Right lobe of liver (tissue), 6 donors: ENCODE measurements around the gene ATAD2B. TPM values are rescaled to one million over a fixed set of nuclear protein-coding genes. Genes with fewer than 3 reads are reported as not detected.

Experiments used
- ATAC-seq, 4 donors: fragments of 200-7000 bp; cut with Tn5 transposase; one replicate each; pipeline ENCODE4 v1.9.1; 2020; ENCODE audit warnings: mild to moderate bottlenecking in 4 of 4, moderate library complexity in 4 of 4
- DNase-seq, 3 donors: peaks; one replicate each; pipeline ENCODE4 v3.0.0-alpha.2; 2020
- H3K27ac ChIP-seq, 3 donors: fragments of 200-600 bp; one replicate each; pipeline ENCODE4 v1.8.0; 2022
- H3K27me3 ChIP-seq, 2 donors: fragments of 200-600 bp; one replicate each; pipeline ENCODE4 v1.8.0; 2022
- H3K36me3 ChIP-seq, 4 donors: fragments of 200-600 bp; sonication (generic) in 1 of 4; one replicate each; pipeline versions ENCODE4 v1.5.1 to v1.8.0; 2017 to 2022; ENCODE audit warnings: control low read depth in 1 of 4
- H3K4me1 ChIP-seq, 4 donors: fragments of 200-600 bp; sonication (generic) in 1 of 4; one replicate each; pipeline versions ENCODE4 v1.5.1 to v1.8.0; 2017 to 2022; ENCODE audit warnings: control low read depth in 1 of 4
- H3K4me3 ChIP-seq, 3 donors: fragments of 200-600 bp; one replicate each; pipeline ENCODE4 v1.8.0; 2022
- H3K9me3 ChIP-seq, 4 donors: fragments of 200-600 bp; sonication (generic) in 1 of 4; one replicate each; pipeline versions ENCODE4 v1.5.1 to v1.8.0; 2017 to 2022; ENCODE audit warnings: control low read depth in 1 of 4
- POLR2A ChIP-seq: fragments of 450-650 bp; IDR thresholded peaks from one replicate; pipeline ENCODE4 v1.6.1; 2017; ENCODE audit warnings: antibody characterized with exemption, mild to moderate bottlenecking
- WGBS: methylation state at CpG from one replicate; pipeline ENCODE4 v1.1.6; 2018; ENCODE audit warnings: low coverage, low lambda C conversion rate; ENCODE audit not compliant: insufficient coverage; ENCODE audit errors: missing lambda C conversion rate; 5-methylcytosine and 5-hydroxymethylcytosine counted together
- intact Hi-C, 2 donors: fragments of 100-400 bp; cut with DNase I; formaldehyde crosslinking; loops; one replicate each; pipeline versions ENCODE4 v1.11.2 to v1.14.1; 2022
- total RNA-seq, 6 experiments: library from RNA; depleted of rRNA in 2 of 6; stranded (reverse); fragments of >200 nt in 2 of 6; fragmentation: NEBNext Ultra II Directional in 3 of 6; extraction: Animal tissue kit (Norgen Biotek cat#: 25700) in 3 of 6; gene quantifications; one replicate each; pipeline versions ENCODE4 v1.1.0 to v1.2.4, GENCODE V29; 2016 to 2023
- TF ChIP-seq, protein P1 (sequence below), 4 donors: fragments of 200-600 bp in 3 of 4; fragments of 450-650 bp in 1 of 4; IDR thresholded peaks; one replicate each; pipeline versions ENCODE4 v1.5.1 to v1.8.0; 2016 to 2022; ENCODE audit warnings: antibody characterized with exemption in 4 of 4, mild to moderate bottlenecking in 2 of 4
- donor health status: DM: no; HTN: yes; CAD: no.
- donor health status: DM: no; HTN: no; CAD: no.
- donor health status: DM: no; HTN: no; CAD: no.
- donor health status: DM: no; HTN: yes; CAD: no.
- donor health status: DM: no; HTN: yes; CAD: no.

The ATAD2B gene
- total RNA-seq, 6 experiments from 2014 or later, result 7.5 to 12.1 (median 8.8) TPM

- no peak overlapping the region for H3K27ac ChIP-seq
- WGBS, result 100% methylated on average over 2 of the region's 2 CpGs
- no peaks in the 10 kb centered on the region for H3K36me3 ChIP-seq
Observed at GRCh38 chr2:23903034-23903433, 23.9 kb downstream of the ATAD2B start.

DNA sequence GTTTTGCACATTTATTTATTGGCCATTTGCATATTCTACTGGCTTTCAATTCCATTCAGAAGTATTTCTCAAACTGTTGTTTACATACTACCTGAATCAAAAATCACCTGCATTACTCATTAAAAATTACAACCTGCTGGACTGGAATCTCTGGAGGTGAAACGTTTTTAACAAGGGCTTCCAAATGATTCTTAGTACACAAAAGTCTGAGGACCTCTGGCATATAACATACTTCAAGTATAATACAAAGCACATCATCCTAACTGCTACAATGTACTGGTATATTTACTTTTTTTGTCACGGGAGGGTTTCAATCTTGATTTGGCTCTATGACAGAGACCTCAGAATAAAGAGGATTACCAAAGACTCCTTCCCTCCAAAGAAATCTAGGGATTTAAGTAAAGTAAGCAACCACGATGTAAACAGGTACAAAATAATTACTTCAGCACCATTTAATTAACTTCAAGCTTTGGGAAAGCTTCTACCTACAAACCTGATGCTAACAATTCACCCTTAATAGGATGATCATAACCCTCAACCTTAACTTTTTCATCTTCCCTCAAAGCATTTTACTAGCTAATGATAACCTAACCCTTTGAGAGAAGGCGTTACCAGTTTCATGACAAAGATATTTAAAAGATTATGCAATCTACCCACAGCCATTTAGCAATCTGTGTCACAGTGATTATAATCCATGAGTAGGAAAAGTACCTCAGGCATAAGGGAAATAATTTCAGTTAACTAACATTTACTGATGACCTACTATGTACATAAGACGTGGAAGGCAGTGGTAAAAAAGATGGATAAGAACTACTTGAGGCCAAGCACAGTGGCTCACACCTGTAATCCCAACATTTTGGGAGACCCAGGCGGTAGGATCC, 24.7 kb downstream of the ATAD2B start:
- peaks cover 0 to 19% (median 3%) of the 10 kb centered on the region in 4 donors for H3K4me1 ChIP-seq
- no peak overlapping the region for H3K27ac ChIP-seq
- H3K27me3 ChIP-seq, result no peaks in the 10 kb centered on the region
- no peak overlapping the region for H3K4me3 ChIP-seq
- H3K36me3 ChIP-seq, result no peaks in the 10 kb centered on the region
- DNase-seq, result no peak
- WGBS, result 44% methylated on average over 6 of the region's 6 CpGs
- intact Hi-C loops, result no loop called here
- TF ChIP-seq POLR2A, result no peak
- TF ChIP-seq, protein P1, sequence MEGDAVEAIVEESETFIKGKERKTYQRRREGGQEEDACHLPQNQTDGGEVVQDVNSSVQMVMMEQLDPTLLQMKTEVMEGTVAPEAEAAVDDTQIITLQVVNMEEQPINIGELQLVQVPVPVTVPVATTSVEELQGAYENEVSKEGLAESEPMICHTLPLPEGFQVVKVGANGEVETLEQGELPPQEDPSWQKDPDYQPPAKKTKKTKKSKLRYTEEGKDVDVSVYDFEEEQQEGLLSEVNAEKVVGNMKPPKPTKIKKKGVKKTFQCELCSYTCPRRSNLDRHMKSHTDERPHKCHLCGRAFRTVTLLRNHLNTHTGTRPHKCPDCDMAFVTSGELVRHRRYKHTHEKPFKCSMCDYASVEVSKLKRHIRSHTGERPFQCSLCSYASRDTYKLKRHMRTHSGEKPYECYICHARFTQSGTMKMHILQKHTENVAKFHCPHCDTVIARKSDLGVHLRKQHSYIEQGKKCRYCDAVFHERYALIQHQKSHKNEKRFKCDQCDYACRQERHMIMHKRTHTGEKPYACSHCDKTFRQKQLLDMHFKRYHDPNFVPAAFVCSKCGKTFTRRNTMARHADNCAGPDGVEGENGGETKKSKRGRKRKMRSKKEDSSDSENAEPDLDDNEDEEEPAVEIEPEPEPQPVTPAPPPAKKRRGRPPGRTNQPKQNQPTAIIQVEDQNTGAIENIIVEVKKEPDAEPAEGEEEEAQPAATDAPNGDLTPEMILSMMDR (IDR thresholded peaks at IDR 0.05), result no peak
- peak; percentile 61 to 90 (median 81) for ATAC-seq
- no peaks in the 10 kb centered on the region for H3K9me3 ChIP-seq

More at GRCh38 chr2:23903034-23903433, 23.9 kb downstream of the ATAD2B start:
- H3K27me3 ChIP-seq, result no peaks in the 10 kb centered on the region
- H3K4me3 ChIP-seq, result no peak overlapping the region
- TF ChIP-seq POLR2A, result no peak
- TF ChIP-seq, protein P1 (IDR thresholded peaks at IDR 0.05), result no peak
- H3K9me3 ChIP-seq, result no peaks in the 10 kb centered on the region
- DNase-seq, result no peak
- intact Hi-C loops, result no loop called here
- H3K4me1 ChIP-seq, result peaks cover 0 to 19% (median 3%) of the 10 kb centered on the region in 4 donors
- ATAC-seq, result no peak

DNA sequence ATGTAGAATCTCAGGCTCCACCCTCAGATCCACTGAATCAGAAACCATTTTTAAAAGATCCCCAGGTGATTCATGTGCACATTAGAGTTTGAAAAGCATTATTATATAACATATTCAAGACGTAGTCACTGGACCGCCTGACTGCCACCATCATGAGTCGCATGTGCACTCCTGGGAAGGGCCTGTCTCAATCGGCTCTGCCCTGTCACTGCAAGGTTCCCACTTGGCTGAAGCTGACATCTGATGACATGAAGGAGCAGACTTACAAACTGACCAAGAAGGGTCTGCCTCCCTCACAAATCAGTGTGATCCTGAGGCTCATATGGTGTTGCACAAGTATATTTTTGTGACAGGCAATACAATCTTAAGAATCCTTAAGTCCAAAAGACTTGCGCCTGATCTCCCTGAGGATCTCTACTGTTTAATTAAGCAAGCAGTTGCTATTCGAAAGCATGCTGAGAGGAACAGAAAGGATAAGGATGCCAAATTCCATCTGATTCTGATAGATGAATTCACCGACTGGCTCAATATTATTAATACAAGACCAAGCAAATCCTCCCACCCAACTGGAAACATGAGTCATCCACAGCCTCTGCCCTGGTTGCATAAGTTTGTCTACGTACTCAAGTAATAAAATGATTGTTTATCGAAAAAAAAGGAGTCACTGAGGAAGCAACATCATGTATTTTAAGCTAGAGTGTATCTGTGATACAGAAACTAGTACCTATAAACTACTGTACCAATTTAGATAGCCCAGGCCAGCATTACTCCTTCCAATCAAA, 26.2 kb downstream of the ATAD2B start:
- Histone ChIP-seq H3K9me3 (no peaks in the 10 kb centered on the region), H3K4me1 (peaks cover 0 to 19% (median 3%) of the 10 kb centered on the region in 4 donors), H3K27ac (no peak overlapping the region), H3K27me3 (no peaks in the 10 kb centered on the region), H3K36me3 (no peaks in the 10 kb centered on the region), H3K4me3 (no peak overlapping the region)
- intact Hi-C loops, result no loop called here
- WGBS, result 70% methylated on average over 7 of the region's 9 CpGs
- ATAC-seq (peak in 1 of 4 donors; percentile 74), DNase-seq (no peak)
- TF ChIP-seq, protein P1 (IDR thresholded peaks at IDR 0.05), result no peak
- no peak for TF ChIP-seq POLR2A

DNA sequence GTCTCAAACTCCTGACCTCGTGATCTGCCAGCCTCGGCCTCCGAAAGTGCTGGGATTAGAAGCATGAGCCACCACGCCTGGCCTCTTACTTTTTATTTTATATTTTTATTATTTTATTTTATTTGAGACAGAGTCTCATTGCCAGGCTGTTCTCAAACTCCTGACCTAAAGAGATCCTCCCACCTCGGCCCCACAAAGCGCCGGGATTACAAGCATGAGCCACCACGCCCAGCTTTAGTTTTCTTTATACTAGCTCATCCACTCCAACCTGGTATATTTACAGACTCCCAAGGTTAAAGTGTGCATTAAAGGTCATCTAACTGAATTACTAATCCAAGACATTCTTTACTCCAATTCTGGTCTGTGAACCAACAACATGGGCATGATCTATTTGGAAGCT, 26.8 kb downstream of the ATAD2B start:
- H3K27me3 ChIP-seq, result no peaks in the 10 kb centered on the region
- no peak for DNase-seq
- H3K9me3 ChIP-seq, result no peaks in the 10 kb centered on the region
- no peak overlapping the region for H3K27ac ChIP-seq
- ATAC-seq, result no peak
- intact Hi-C loops, result no loop called here
- no peak overlapping the region for H3K4me3 ChIP-seq
- 98% methylated on average over 8 of the region's 8 CpGs for WGBS
- H3K36me3 ChIP-seq, result no peaks in the 10 kb centered on the region
- peaks cover 0 to 19% (median 3%) of the 10 kb centered on the region in 4 donors for H3K4me1 ChIP-seq
- TF ChIP-seq POLR2A, result no peak
- TF ChIP-seq, protein P1 (IDR thresholded peaks at IDR 0.05), result no peak
